Osteocyte (in vitro differentiated cells): ENCODE results near the gene XPC. TPM values are rescaled to one million over a fixed set of nuclear protein-coding genes. Genes with fewer than 3 reads are reported as not detected.

Experiments used
- DNase-seq: peaks from one replicate; pipeline ENCODE4 v3.0.0; 2021; ENCODE audit warnings: mixed read lengths; ENCODE audit not compliant: unreplicated experiment; ENCODE audit errors: extremely low spot score
- H3K27ac Mint-ChIP-seq: one replicate; pipeline ENCODE4 v1.8.0; 2021; ENCODE audit warnings: mild to moderate bottlenecking, mixed read lengths; ENCODE audit not compliant: unreplicated experiment
- H3K27me3 Mint-ChIP-seq: one replicate; pipeline ENCODE4 v1.8.0; 2021; ENCODE audit warnings: mixed read lengths; ENCODE audit not compliant: unreplicated experiment
- H3K36me3 Mint-ChIP-seq: one replicate; pipeline ENCODE4 v1.8.0; 2021; ENCODE audit warnings: mixed read lengths; ENCODE audit not compliant: unreplicated experiment
- H3K4me1 Mint-ChIP-seq: one replicate; pipeline ENCODE4 v1.8.0; 2021; ENCODE audit warnings: mixed read lengths; ENCODE audit not compliant: unreplicated experiment
- H3K4me3 Mint-ChIP-seq: one replicate; pipeline ENCODE4 v1.8.0; 2021; ENCODE audit warnings: mild to moderate bottlenecking, moderate library complexity, mixed read lengths; ENCODE audit not compliant: unreplicated experiment
- H3K9me3 Mint-ChIP-seq: one replicate; pipeline ENCODE4 v1.8.0; 2021; ENCODE audit warnings: mixed read lengths; ENCODE audit not compliant: unreplicated experiment
- CTCF ChIP-seq: fragments of 200-600 bp; sonication (generic); IDR thresholded peaks from 2 replicates; pipeline ENCODE4 v1.5.0; 2021; ENCODE audit warnings: antibody characterized with exemption, mild to moderate bottlenecking, moderate library complexity
- total RNA-seq: library from RNA; stranded (reverse); gene quantifications from 2 replicates; pipeline ENCODE4 v1.2.1, GENCODE V29; 2021

The XPC gene
- total RNA-seq, 1 donor from 2014 or later = 39.4 TPM

GRCh38 chr3:14145670-14146380 is 32.6 kb downstream of the XPC start:
- Mint-ChIP-seq H3K27ac (peak overlapping the region; percentile 100), H3K9me3 (no peaks in the 10 kb centered on the region), H3K4me1 (peaks cover 42% of the 10 kb centered on the region), H3K36me3 (peaks cover 22% of the 10 kb centered on the region), H3K4me3 (no peak overlapping the region), H3K27me3 (no peaks in the 10 kb centered on the region)
- TF ChIP-seq CTCF = no peak
- DNase-seq = no peak

- Mint-ChIP-seq H3K4me1 (peaks cover 42% of the 10 kb centered on the region), H3K27me3 (no peaks in the 10 kb centered on the region), H3K36me3 (peaks cover 18% of the 10 kb centered on the region), H3K4me3 (peak overlapping the region; percentile 5), H3K9me3 (no peaks in the 10 kb centered on the region), H3K27ac (peak overlapping the region; percentile 100)
- DNase-seq = no peak
- no peak for TF ChIP-seq CTCF
These were observed 33.2 kb downstream of the XPC start for GRCh38 chr3:14145236-14145635.

- peaks cover 42% of the 10 kb centered on the region for H3K4me1 Mint-ChIP-seq
- no peak for TF ChIP-seq CTCF
- H3K36me3 Mint-ChIP-seq = peaks cover 17% of the 10 kb centered on the region
- no peaks in the 10 kb centered on the region for H3K27me3 Mint-ChIP-seq
- no peaks in the 10 kb centered on the region for H3K9me3 Mint-ChIP-seq
- peak overlapping the region; percentile 66 for H3K4me3 Mint-ChIP-seq
- peak; percentile 90 for DNase-seq
- H3K27ac Mint-ChIP-seq = peak overlapping the region; percentile 100
These were observed 33.9 kb downstream of the XPC start for GRCh38 chr3:14144423-14145075.

GRCh38 chr3:14143271-14144225 is 34.9 kb downstream of the XPC start:
- Mint-ChIP-seq H3K36me3 (peaks cover 15% of the 10 kb centered on the region), H3K27ac (peak overlapping the region; percentile 100), H3K9me3 (no peaks in the 10 kb centered on the region), H3K27me3 (no peaks in the 10 kb centered on the region), H3K4me1 (peaks cover 42% of the 10 kb centered on the region), H3K4me3 (peak overlapping the region; percentile 43)
- no peak for DNase-seq
- no peak for TF ChIP-seq CTCF
